CD14-positive monocyte (primary cell): ENCODE results near the gene EIF4E1B. TPM values are rescaled to one million over a fixed set of nuclear protein-coding genes. Genes with fewer than 3 reads are reported as not detected.

ENCODE experiments used
- DNase-seq, 3 donors: peaks; one replicate each; pipeline ENCODE4 v3.0.0-alpha.2; 2011 to 2022
- H2AFZ ChIP-seq: 2 replicates; pipeline ENCODE4 v1.6.0; 2012; ENCODE audit warnings: mild to moderate bottlenecking, low read depth, low read length, inconsistent platforms; ENCODE audit not compliant: insufficient read depth, poor library complexity, severe bottlenecking
- H3K27ac ChIP-seq, 2 donors: 1 replicate in 1 of 2; 2 replicates in 1 of 2; pipeline ENCODE4 v1.5.1; 2012 to 2013; ENCODE audit warnings: low read length in 2 of 2, control low read depth in 1 of 2, inconsistent platforms in 1 of 2, low read depth in 1 of 2, mild to moderate bottlenecking in 1 of 2
- H3K27me3 ChIP-seq, 2 donors: one replicate each; pipeline versions ENCODE4 v1.6.0 to v1.6.1; 2011 to 2013; ENCODE audit warnings: low read length in 2 of 2; ENCODE audit not compliant: control insufficient read depth in 2 of 2, insufficient read depth in 2 of 2
- H3K36me3 ChIP-seq, 2 donors: replicated peaks in 1 of 2; 1 replicate in 1 of 2; 2 replicates in 1 of 2; pipeline versions ENCODE4 v1.5.1 to v1.6.1; 2012 to 2013; ENCODE audit warnings: low read length in 2 of 2, control low read depth in 1 of 2, inconsistent platforms in 1 of 2, mild to moderate bottlenecking in 1 of 2; ENCODE audit not compliant: insufficient read depth in 2 of 2, control insufficient read depth in 1 of 2
- H3K4me1 ChIP-seq, 2 donors: 1 replicate in 1 of 2; 2 replicates in 1 of 2; pipeline versions ENCODE4 v1.5.1 to v1.6.1; 2012 to 2013; ENCODE audit warnings: low read length in 2 of 2, control low read depth in 1 of 2, inconsistent platforms in 1 of 2, mild to moderate bottlenecking in 1 of 2, moderate library complexity in 1 of 2; ENCODE audit not compliant: insufficient read depth in 2 of 2, control insufficient read depth in 1 of 2
- H3K4me2 ChIP-seq: replicated peaks from 2 replicates; pipeline ENCODE3; 2012; ENCODE audit warnings: low read length, moderate library complexity, mild to moderate bottlenecking; ENCODE audit not compliant: poor library complexity, severe bottlenecking; ENCODE audit errors: extremely low read depth
- H3K4me3 ChIP-seq, 3 experiments: fragments of 200-600 bp in 1 of 3; sonication (generic) in 1 of 3; replicated peaks in 1 of 3; 1 replicate in 2 of 3; 2 replicates in 1 of 3; pipeline ENCODE4 v1.5.1; 2011 to 2013; ENCODE audit warnings: low read length in 3 of 3, mild to moderate bottlenecking in 3 of 3, control low read depth in 2 of 3, low read depth in 2 of 3, inconsistent platforms in 1 of 3, moderate library complexity in 1 of 3
- H3K79me2 ChIP-seq: 2 replicates; pipeline ENCODE4 v1.6.0; 2012; ENCODE audit warnings: mild to moderate bottlenecking, control low read depth, inconsistent platforms, low read length, moderate library complexity; ENCODE audit not compliant: insufficient read depth
- H3K9ac ChIP-seq: 2 replicates; pipeline ENCODE4 v1.6.0; 2017; ENCODE audit warnings: low read length, mild to moderate bottlenecking; ENCODE audit not compliant: insufficient read depth, poor library complexity, severe bottlenecking
- H3K9me3 ChIP-seq, 2 donors: replicated peaks in 1 of 2; 1 replicate in 1 of 2; 2 replicates in 1 of 2; pipeline versions ENCODE4 v1.5.1 to v1.6.1; 2012 to 2013; ENCODE audit warnings: low read length in 2 of 2, control low read depth in 1 of 2; ENCODE audit not compliant: control insufficient read depth in 1 of 2, insufficient read depth in 1 of 2
- H4K20me1 ChIP-seq: 2 replicates; pipeline ENCODE4 v1.6.0; 2012; ENCODE audit warnings: mild to moderate bottlenecking, low read length, control low read depth, moderate library complexity; ENCODE audit not compliant: insufficient read depth
- H3K27ac Mint-ChIP-seq, 7 donors: one replicate each; pipeline ENCODE4 v1.8.0; 2020; ENCODE audit warnings: mild to moderate bottlenecking in 7 of 7, mixed read lengths in 7 of 7, moderate library complexity in 6 of 7, inconsistent platforms in 2 of 7
- H3K27me3 Mint-ChIP-seq, 3 donors: one replicate each; pipeline ENCODE4 v1.8.0; 2021 to 2022; ENCODE audit warnings: low read depth in 3 of 3, mild to moderate bottlenecking in 3 of 3, mixed read lengths in 3 of 3, moderate library complexity in 3 of 3, inconsistent platforms in 1 of 3
- H3K36me3 Mint-ChIP-seq, 2 donors: one replicate each; pipeline ENCODE4 v1.8.0; 2020; ENCODE audit warnings: mixed read lengths in 2 of 2, inconsistent platforms in 1 of 2, mild to moderate bottlenecking in 1 of 2
- H3K4me1 Mint-ChIP-seq: one replicate; pipeline ENCODE4 v1.8.0; 2020; ENCODE audit warnings: mild to moderate bottlenecking, mixed read lengths
- H3K4me3 Mint-ChIP-seq, 2 donors: one replicate each; pipeline ENCODE4 v1.8.0; 2020; ENCODE audit warnings: mild to moderate bottlenecking in 2 of 2, mixed read lengths in 2 of 2, moderate library complexity in 1 of 2
- H3K9me3 Mint-ChIP-seq, 7 donors: one replicate each; pipeline ENCODE4 v1.8.0; 2020 to 2022; ENCODE audit warnings: mixed read lengths in 7 of 7, mild to moderate bottlenecking in 6 of 7, moderate library complexity in 6 of 7, inconsistent platforms in 2 of 7
- WGBS: methylation state at CpG from one replicate; pipeline ENCODE4 v1.1.5; 2013; ENCODE audit warnings: missing lambda C conversion rate; ENCODE audit not compliant: insufficient coverage; 5-methylcytosine and 5-hydroxymethylcytosine counted together
- intact Hi-C, 2 donors: fragments of 100-400 bp; cut with micrococcal nuclease; formaldehyde crosslinking; loops; one replicate each; pipeline versions ENCODE4 v1.15.0 to v1.15.1; 2023
- polyA plus RNA-seq, 3 donors: library from polyadenylated mRNA; depleted of rRNA in 1 of 3; unstranded in 2 of 3; stranded (reverse) in 1 of 3; fragments of 300-500 nt in 2 of 3; fragments of >200 nt in 1 of 3; fragmentation: Illumina TruSeq in 2 of 3; gene quantifications; 1 replicate in 2 of 3; 2 replicates in 1 of 3; pipeline ENCODE4 v1.2.3, GENCODE V29; 2012 to 2021
- TF ChIP-seq, protein P1 (sequence below): fragments of 200-600 bp; IDR thresholded peaks from one replicate; pipeline ENCODE4 v1.8.0; 2022; ENCODE audit warnings: antibody characterized with exemption, mild to moderate bottlenecking

EIF4E1B gene
- polyA plus RNA-seq, 3 donors = not detected

DNA sequence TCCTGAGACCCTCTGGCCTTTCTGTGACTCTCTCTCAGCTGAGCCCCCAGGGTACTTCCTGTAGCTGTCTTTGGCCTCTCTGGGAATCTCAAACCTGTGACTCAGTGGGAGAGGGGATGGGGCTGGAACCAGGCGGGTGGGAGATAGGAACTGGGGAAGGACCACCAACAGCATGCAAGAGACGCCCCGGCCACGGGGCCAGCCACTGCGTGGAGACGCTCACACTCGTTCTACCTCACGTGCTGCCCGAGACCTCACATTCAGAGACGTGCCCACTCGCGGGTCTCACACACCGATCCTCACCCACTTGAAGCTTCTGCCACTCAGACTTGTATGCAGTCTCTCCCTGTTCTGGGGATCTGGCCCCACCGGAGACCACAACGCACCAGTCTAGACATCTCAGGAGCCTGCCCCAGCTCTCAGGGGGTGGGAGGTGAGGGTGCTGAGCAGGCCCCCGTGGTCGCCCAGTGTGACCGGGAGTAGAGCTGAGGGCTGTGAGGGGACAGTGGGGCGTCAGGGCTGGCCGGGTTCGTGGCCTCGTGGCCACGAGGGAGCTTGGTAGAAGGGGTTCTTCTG lies 34.3 kb upstream of the EIF4E1B start:
- Mint-ChIP-seq H3K9me3 (peaks cover 0 to 4% (median 2%) of the 10 kb centered on the region in 7 donors), H3K27ac (no peak overlapping the region), H3K4me3 (peak overlapping the region; percentile 62 to 90), H3K4me1 (peaks cover 7% of the 10 kb centered on the region), H3K36me3 (no peaks in the 10 kb centered on the region), H3K27me3 (peaks cover 30 to 45% (median 34%) of the 10 kb centered on the region in 3 donors)
- no peaks in the 10 kb centered on the region for H4K20me1 ChIP-seq
- H3K4me3 ChIP-seq = no peak overlapping the region
- intact Hi-C loops = no loop called here
- peaks cover 2 to 12% of the 10 kb centered on the region in 2 donors for H3K4me1 ChIP-seq
- H3K27ac ChIP-seq = no peak overlapping the region
- peaks cover 10 to 13% of the 10 kb centered on the region in 2 donors for H3K9me3 ChIP-seq
- H3K79me2 ChIP-seq = no peaks in the 10 kb centered on the region
- TF ChIP-seq, protein P1, sequence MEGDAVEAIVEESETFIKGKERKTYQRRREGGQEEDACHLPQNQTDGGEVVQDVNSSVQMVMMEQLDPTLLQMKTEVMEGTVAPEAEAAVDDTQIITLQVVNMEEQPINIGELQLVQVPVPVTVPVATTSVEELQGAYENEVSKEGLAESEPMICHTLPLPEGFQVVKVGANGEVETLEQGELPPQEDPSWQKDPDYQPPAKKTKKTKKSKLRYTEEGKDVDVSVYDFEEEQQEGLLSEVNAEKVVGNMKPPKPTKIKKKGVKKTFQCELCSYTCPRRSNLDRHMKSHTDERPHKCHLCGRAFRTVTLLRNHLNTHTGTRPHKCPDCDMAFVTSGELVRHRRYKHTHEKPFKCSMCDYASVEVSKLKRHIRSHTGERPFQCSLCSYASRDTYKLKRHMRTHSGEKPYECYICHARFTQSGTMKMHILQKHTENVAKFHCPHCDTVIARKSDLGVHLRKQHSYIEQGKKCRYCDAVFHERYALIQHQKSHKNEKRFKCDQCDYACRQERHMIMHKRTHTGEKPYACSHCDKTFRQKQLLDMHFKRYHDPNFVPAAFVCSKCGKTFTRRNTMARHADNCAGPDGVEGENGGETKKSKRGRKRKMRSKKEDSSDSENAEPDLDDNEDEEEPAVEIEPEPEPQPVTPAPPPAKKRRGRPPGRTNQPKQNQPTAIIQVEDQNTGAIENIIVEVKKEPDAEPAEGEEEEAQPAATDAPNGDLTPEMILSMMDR = no peak
- DNase-seq = no peak
- no peak overlapping the region for H3K9ac ChIP-seq
- no peak overlapping the region for H2AFZ ChIP-seq
- peak overlapping the region; percentile 42 for H3K4me2 ChIP-seq
- no peaks in the 10 kb centered on the region for H3K36me3 ChIP-seq
- peaks cover 0 to 30% of the 10 kb centered on the region in 2 donors for H3K27me3 ChIP-seq
- 80% methylated on average over 19 of the region's 23 CpGs for WGBS

DNA sequence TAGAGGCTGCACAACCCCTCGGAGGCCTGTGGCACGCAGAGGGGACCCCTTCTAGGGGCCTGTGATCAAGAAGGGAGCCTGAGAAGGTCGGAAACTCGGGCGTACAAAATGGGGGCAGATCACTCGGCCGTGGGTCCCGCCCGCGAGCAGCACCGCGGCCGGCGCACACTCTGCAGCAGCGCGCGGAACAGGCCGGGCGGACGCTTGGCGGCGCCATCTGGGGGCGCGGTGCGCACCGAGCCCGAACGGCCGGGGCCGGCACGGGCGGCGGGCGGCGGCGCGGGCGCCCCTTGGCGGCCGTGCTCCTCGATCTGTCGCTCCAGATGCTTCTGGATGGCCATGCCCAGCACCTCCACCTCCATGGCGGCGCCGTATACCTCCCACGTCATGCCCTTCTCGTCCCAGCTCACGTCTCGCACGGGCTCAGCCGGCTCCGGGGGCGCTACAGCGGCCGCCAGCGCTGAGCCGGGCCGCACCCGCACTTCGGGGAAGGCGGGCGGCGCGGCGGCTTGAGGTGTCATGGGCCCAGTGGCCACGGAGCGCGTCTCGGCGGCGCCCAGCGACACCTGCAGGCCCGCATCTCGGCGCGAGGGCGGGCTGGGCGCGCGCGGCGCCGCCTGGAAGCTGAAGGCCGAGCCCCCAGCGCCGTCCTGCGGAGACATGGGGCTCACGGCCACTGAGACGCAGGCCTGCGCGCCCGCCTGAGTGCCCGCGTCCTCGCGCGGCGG lies 33.6 kb upstream of the EIF4E1B start:
- Mint-ChIP-seq H3K9me3 (peaks cover 0 to 4% (median 2%) of the 10 kb centered on the region in 7 donors), H3K27me3 (peaks cover 30 to 50% (median 34%) of the 10 kb centered on the region in 3 donors), H3K4me1 (peaks cover 7% of the 10 kb centered on the region), H3K27ac (no peak overlapping the region), H3K36me3 (no peaks in the 10 kb centered on the region), H3K4me3 (peak overlapping the region; percentile 62 to 90)
- no peak overlapping the region for H3K9ac ChIP-seq
- H3K79me2 ChIP-seq = no peaks in the 10 kb centered on the region
- H3K27me3 ChIP-seq = peaks cover 0 to 30% of the 10 kb centered on the region in 2 donors
- H3K4me1 ChIP-seq = peaks cover 2 to 12% of the 10 kb centered on the region in 2 donors
- H3K27ac ChIP-seq = no peak overlapping the region
- TF ChIP-seq, protein P1 = peak; percentile 34
- WGBS = under 1% methylated on average over 98 of the region's 98 CpGs
- no peaks in the 10 kb centered on the region for H4K20me1 ChIP-seq
- DNase-seq = peak in 2 of 3 donors; percentile 14 to 25
- H3K4me2 ChIP-seq = peak overlapping the region; percentile 57
- H2AFZ ChIP-seq = no peak overlapping the region
- no peaks in the 10 kb centered on the region for H3K36me3 ChIP-seq
- H3K9me3 ChIP-seq = peaks cover 4 to 7% of the 10 kb centered on the region in 2 donors
- no peak overlapping the region for H3K4me3 ChIP-seq
- intact Hi-C loops = no loop called here
